T-helper 2 cell treated with Interferon-gamma antibody and Interleukin-4, amounts not matched to agents 5 μg/mL and 100 μg/mL, for 36 hours (primary cell): ENCODE measurements around the gene TAGLN3.

Experiments
- DNase-seq: peaks from one replicate; pipeline ENCODE4 v3.0.0; 2021; ENCODE audit warnings: low spot score
- H3K27ac Mint-ChIP-seq: one replicate; pipeline ENCODE4 v1.8.0; 2021; ENCODE audit warnings: mild to moderate bottlenecking, mixed read lengths
- H3K27me3 Mint-ChIP-seq: one replicate; pipeline ENCODE4 v1.8.0; 2021; ENCODE audit warnings: low read depth, mixed read lengths
- H3K36me3 Mint-ChIP-seq: one replicate; pipeline ENCODE4 v1.8.0; 2021; ENCODE audit warnings: low read depth, mixed read lengths
- H3K4me1 Mint-ChIP-seq: one replicate; pipeline ENCODE4 v1.8.0; 2021; ENCODE audit warnings: low read depth, mixed read lengths
- H3K4me3 Mint-ChIP-seq: one replicate; pipeline ENCODE4 v1.8.0; 2022; ENCODE audit warnings: mild to moderate bottlenecking, moderate library complexity, mixed read lengths
- H3K9me3 Mint-ChIP-seq: one replicate; pipeline ENCODE4 v1.8.0; 2021; ENCODE audit warnings: mixed read lengths

TAGLN3 gene

DNA sequence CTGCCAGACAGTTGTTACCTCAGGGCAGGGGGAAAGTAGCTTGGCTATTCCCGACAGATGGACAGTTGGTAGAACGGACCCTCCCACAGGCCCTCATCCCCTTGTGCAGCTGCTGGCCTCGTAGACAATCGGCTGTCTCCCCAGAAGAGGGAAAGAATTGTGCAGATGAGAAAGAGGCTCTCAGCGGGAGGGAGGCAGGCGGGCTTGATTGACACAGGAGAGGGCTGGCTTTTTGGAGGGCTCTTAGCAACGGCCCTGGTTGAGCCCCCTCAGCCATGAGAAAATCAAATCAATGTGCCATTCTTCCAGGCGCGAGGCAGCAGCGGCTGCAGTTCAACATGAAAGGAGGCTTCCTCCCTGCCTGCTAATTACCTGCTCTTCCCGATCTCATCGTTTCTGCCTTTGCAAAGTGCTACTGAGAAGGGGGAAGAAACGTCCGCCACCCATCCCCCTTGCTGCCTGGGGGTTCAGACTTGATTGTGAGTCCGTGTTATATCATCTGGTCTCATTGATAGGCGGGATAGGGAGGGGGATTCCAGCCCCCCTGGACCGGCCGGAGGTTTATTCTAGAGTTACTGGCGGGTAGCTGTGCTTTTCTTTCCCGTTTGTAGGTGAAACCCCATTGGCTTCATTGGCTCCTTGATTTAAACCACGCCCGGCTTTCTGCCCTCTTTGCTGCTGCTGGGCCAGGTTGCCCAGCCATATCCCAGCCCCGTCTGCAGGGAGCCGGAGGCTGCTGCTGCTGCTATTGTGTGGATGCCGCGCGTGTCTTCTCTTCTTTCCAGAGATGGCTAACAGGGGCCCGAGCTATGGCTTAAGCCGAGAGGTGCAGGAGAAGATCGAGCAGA lies at the start of gene TAGLN3:
Gene TAGLN3 (plus strand): TSS at position 287 of the 848 bp plus-strand sequence. CDS start 501 bp downstream, at position 788.
- DNase-seq: no peak
- no peaks in the 10 kb centered on the region for H3K9me3 Mint-ChIP-seq
- peak within 1 kb of the TSS; percentile 67 for H3K4me3 Mint-ChIP-seq
- no peak within 1 kb of the TSS for H3K27ac Mint-ChIP-seq
- H3K36me3 Mint-ChIP-seq: peaks cover 1% of the 10 kb centered on the region
- peaks cover 27% of the 10 kb centered on the region for H3K4me1 Mint-ChIP-seq
- no peaks in the 10 kb centered on the region for H3K27me3 Mint-ChIP-seq

DNA sequence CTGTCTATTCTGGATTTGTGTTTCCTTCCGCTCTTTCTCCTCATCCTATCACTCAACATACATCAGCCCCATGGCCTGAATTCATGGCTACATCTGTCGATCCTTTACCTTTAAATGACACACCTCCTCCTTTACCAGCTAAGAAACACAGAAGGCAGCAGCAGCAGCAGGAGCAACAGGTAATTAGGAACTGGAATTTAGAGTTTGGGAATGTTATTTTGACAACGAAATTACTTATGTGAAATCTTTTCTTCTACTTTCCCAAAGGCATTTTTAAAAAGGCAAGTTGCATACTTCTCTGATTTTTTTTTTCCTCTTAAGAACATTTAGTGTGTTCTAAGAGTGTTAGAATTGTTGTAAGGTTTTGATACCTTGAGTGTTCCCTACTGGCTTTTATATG lies 49.0 kb upstream of the TAGLN3 start:
- H3K36me3 Mint-ChIP-seq: no peaks in the 10 kb centered on the region
- no peak for DNase-seq
- peaks cover 25% of the 10 kb centered on the region for H3K27me3 Mint-ChIP-seq
- H3K4me3 Mint-ChIP-seq: no peak overlapping the region
- no peak overlapping the region for H3K27ac Mint-ChIP-seq
- no peaks in the 10 kb centered on the region for H3K9me3 Mint-ChIP-seq
- H3K4me1 Mint-ChIP-seq: no peaks in the 10 kb centered on the region

GRCh38 chr3:111951032-111951431 lies 47.7 kb upstream of the TAGLN3 start:
- Mint-ChIP-seq H3K27ac (no peak overlapping the region), H3K9me3 (no peaks in the 10 kb centered on the region), H3K4me3 (no peak overlapping the region), H3K27me3 (peaks cover 22% of the 10 kb centered on the region), H3K36me3 (no peaks in the 10 kb centered on the region), H3K4me1 (no peaks in the 10 kb centered on the region)
- no peak for DNase-seq

- Mint-ChIP-seq H3K27me3 (peaks cover 18% of the 10 kb centered on the region), H3K36me3 (no peaks in the 10 kb centered on the region), H3K4me3 (no peak overlapping the region), H3K4me1 (no peaks in the 10 kb centered on the region), H3K27ac (no peak overlapping the region), H3K9me3 (no peaks in the 10 kb centered on the region)
- DNase-seq: no peak
These were observed 46.6 kb upstream of the TAGLN3 start for GRCh38 chr3:111952086-111952485.

GRCh38 chr3:111952866-111953450 lies 45.8 kb upstream of the TAGLN3 start:
- Mint-ChIP-seq H3K4me1 (no peaks in the 10 kb centered on the region), H3K9me3 (no peaks in the 10 kb centered on the region)

GRCh38 chr3:111954228-111954990 lies 44.3 kb upstream of the TAGLN3 start:
- no peaks in the 10 kb centered on the region for H3K36me3 Mint-ChIP-seq
- no peak for DNase-seq
- no peak overlapping the region for H3K27ac Mint-ChIP-seq
- H3K27me3 Mint-ChIP-seq: peaks cover 13% of the 10 kb centered on the region
- no peaks in the 10 kb centered on the region for H3K9me3 Mint-ChIP-seq
- H3K4me3 Mint-ChIP-seq: no peak overlapping the region
- H3K4me1 Mint-ChIP-seq: no peaks in the 10 kb centered on the region

More at GRCh38 chr3:111952866-111953450, 45.8 kb upstream of the TAGLN3 start:
- H3K36me3 Mint-ChIP-seq: no peaks in the 10 kb centered on the region
- no peak overlapping the region for H3K4me3 Mint-ChIP-seq
- no peak for DNase-seq
- H3K27me3 Mint-ChIP-seq: peaks cover 17% of the 10 kb centered on the region
- H3K27ac Mint-ChIP-seq: no peak overlapping the region

DNA sequence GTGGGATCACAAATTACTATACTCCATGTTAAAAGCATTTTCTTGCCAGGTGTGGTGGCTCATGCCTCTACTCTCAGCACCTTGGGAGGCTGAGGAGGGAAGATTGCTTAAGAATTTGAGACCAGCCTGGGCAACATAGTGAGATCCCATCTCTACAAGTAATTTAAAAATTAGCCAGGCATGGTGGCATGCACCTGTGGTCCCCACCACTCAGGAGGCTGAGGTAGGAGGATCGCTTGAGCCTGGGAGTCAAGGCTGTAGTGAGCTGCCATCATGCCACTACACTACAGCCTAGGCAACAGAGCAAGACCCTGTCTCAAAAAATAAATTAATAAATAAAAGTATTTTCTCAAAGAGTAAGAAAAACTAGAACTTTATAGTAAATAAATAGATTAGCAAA lies 42.8 kb upstream of the TAGLN3 start:
- Mint-ChIP-seq H3K27ac (no peak overlapping the region), H3K4me1 (no peaks in the 10 kb centered on the region), H3K4me3 (no peak overlapping the region), H3K36me3 (no peaks in the 10 kb centered on the region), H3K27me3 (peaks cover 9% of the 10 kb centered on the region), H3K9me3 (no peaks in the 10 kb centered on the region)
- no peak for DNase-seq

DNA sequence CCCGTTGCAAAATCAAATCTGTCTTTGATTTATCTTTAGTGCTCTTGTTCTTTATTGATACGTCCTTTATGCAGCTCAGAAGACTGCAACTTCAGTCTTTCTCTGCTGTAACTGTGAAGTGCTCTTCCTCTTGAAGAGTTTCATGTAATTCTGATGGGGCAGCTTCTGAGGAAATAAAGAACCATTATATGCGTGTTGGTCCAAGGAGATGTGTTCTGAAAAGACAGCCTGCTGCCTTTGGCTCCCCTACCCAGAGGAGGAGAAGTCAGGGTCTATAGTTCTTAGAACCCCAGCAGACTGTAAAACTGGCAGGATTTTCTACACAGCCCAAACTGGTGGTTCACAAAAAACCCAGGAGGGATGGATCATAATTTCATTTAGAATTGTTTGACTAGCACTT lies 42.3 kb upstream of the TAGLN3 start:
- H3K36me3 Mint-ChIP-seq: no peaks in the 10 kb centered on the region
- no peaks in the 10 kb centered on the region for H3K9me3 Mint-ChIP-seq

DNA sequence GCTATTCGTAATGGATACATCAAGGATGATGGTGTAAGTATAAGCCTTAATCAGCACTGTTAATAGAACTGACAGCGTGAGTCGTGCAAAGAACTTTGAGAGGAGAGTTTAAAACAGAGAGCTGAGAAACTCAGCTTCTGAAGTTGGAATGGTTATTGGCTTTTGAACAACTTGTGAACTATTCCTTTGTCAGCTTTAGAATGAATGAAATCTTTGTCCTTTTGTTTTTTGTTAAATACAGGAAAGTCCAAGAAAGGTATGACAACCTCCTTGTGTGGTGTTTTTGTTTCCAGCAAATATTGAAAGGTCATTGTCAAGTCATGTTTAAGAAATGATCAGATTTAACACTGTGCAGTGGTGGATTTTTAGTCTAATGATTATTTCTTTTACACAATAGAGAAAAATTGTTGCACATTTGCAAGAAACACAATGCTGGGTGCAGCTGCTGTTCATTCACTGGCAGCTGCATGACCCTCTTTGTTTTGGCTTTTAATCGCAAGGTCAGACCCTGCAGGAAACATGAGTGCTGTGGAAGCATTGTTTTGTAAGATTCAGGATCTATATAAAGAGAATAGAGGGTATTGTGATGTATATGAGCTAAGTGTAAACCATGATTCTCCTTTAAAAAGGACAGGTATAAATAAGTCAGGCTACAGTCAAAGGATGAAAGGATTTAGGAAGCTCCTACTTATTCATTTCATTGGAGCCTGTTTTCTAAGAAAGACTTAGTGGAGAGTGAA lies 41.6 kb upstream of the TAGLN3 start:
- Mint-ChIP-seq H3K27me3 (peaks cover 6% of the 10 kb centered on the region), H3K4me1 (no peaks in the 10 kb centered on the region), H3K4me3 (no peak overlapping the region), H3K27ac (no peak overlapping the region), H3K9me3 (no peaks in the 10 kb centered on the region), H3K36me3 (no peaks in the 10 kb centered on the region)
- no peak for DNase-seq

More for the DNA sequence above, 42.3 kb upstream of the TAGLN3 start:
- Mint-ChIP-seq H3K27ac (no peak overlapping the region), H3K27me3 (peaks cover 8% of the 10 kb centered on the region), H3K4me3 (no peak overlapping the region), H3K4me1 (no peaks in the 10 kb centered on the region)
- no peak for DNase-seq

- H3K27ac Mint-ChIP-seq: no peak overlapping the region
- no peak for DNase-seq
- no peaks in the 10 kb centered on the region for H3K9me3 Mint-ChIP-seq
- peaks cover 4% of the 10 kb centered on the region for H3K27me3 Mint-ChIP-seq
- H3K4me1 Mint-ChIP-seq: no peaks in the 10 kb centered on the region
- H3K36me3 Mint-ChIP-seq: no peaks in the 10 kb centered on the region
- H3K4me3 Mint-ChIP-seq: no peak overlapping the region
These were observed 37.1 kb upstream of the TAGLN3 start for GRCh38 chr3:111961461-111962164.

DNA sequence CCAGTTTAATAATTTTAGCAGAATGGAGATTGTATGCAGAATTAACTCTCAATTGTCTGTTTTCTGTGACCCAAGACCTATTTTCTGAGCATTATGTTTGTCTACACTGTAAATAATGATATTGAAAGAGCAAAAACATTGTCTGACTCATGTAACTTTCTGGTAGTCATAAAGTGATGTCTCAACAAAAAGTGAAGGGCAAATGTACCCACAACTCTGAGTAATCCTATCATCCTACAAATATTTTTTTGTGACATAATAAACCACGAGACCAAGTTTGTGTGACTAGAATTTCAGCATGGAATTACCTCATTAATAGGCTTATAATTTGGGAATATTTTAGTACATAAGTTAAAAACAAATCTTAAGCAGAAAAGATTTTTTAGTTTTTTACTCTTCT lies 35.3 kb upstream of the TAGLN3 start:
- H3K4me3 Mint-ChIP-seq: no peak overlapping the region
- no peak overlapping the region for H3K27ac Mint-ChIP-seq
- no peaks in the 10 kb centered on the region for H3K36me3 Mint-ChIP-seq
- H3K9me3 Mint-ChIP-seq: no peaks in the 10 kb centered on the region
- H3K4me1 Mint-ChIP-seq: peaks cover 3% of the 10 kb centered on the region
- H3K27me3 Mint-ChIP-seq: no peaks in the 10 kb centered on the region
- DNase-seq: no peak

- no peak overlapping the region for H3K27ac Mint-ChIP-seq
These were observed 33.2 kb upstream of the TAGLN3 start for GRCh38 chr3:111965484-111965883.

GRCh38 chr3:111967068-111967467 lies 31.7 kb upstream of the TAGLN3 start:
- no peak for DNase-seq
- Mint-ChIP-seq H3K9me3 (no peaks in the 10 kb centered on the region), H3K27me3 (no peaks in the 10 kb centered on the region), H3K27ac (no peak overlapping the region), H3K4me1 (peaks cover 3% of the 10 kb centered on the region), H3K36me3 (no peaks in the 10 kb centered on the region), H3K4me3 (no peak overlapping the region)

More at GRCh38 chr3:111965484-111965883, 33.2 kb upstream of the TAGLN3 start:
- Mint-ChIP-seq H3K4me1 (peaks cover 3% of the 10 kb centered on the region), H3K4me3 (no peak overlapping the region), H3K9me3 (no peaks in the 10 kb centered on the region), H3K36me3 (no peaks in the 10 kb centered on the region), H3K27me3 (no peaks in the 10 kb centered on the region)
- no peak for DNase-seq
